SK-N-MC (cell line): ENCODE measurements around the gene MARK1.

Experiments used
- EZH2 ChIP-seq: fragments of 200-600 bp; sonication (generic); IDR thresholded peaks from one replicate; pipeline ENCODE4 v1.6.1; 2017; ENCODE audit warnings: antibody characterized with exemption
- POLR2AphosphoS5 ChIP-seq: IDR thresholded peaks from 2 replicates; pipeline ENCODE4 v1.6.1; 2012; ENCODE audit warnings: mild to moderate bottlenecking, low read depth, low read length, borderline replicate concordance

GRCh38 chr1:220702733-220703270 is 174.9 kb downstream of the MARK1 start:
- TF ChIP-seq POLR2AphosphoS5 = no peak
- no peak for TF ChIP-seq EZH2
